Measurements from ENCODE around the gene MRPL18. TPM values are rescaled to one million over a fixed set of nuclear protein-coding genes. Genes with fewer than 3 reads are reported as not detected.
A peak's percentile ranks its signal among the peaks of the same experiment; 100 is the strongest.

Gene MRPL18
- total RNA-seq, 2 donors from 2014 or later, result 35.0 to 84.0 TPM

DNA sequence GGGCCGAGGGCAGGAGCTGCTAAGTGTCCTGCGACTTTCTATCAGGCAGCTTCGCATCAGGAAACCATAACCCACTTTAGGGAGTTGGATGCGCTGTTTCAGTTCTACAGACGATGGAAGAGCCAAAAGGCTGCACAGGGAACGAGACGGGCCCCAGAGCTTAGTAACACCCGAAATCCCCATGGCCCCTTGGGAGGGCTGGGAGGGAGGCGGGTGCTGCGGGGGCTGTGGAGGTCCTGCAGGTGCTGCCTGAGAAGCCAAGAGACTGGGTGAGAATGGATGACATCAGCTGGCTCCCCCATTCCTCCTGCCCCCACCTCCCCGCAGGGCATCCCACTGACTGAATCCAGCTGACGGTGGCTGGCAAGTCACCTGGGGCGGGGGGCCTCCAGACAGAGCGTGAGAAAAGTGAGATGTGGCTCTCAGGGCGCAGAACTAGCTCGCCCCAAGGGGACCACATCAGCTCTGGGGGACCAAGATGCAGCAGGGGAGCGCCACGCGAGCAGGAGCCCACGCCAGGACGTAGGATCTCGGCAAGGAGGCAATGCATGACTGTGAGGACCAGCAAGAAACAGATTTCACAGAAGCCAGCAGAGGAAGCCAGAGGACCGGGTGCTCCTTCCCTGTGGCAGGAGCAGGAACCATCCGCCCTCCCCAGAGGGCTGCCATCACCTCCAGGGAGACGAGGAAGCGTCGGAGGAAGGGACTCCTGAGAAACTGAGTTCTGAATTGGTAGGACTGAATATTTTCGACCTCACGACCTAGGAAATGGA lies 46.6 kb downstream of the MRPL18 start:
- Histone ChIP-seq H3K9me3 (no peaks in the 10 kb centered on the region), H3K36me3 (replicated peaks in 1 of 2; ENCODE audit: insufficient read depth in 1 of 2, low read depth in 2 of 2) (no peaks in the 10 kb centered on the region), H3K4me3 (no peak overlapping the region), H3K27ac (no peak overlapping the region), H3K27me3 (no peaks in the 10 kb centered on the region), H3K4me1 (no peaks in the 10 kb centered on the region)
- ATAC-seq (peak; percentile 38), DNase-seq (no peak)
- intact Hi-C loops (cut with DNase I), result no loop called here
- TF ChIP-seq POLR2A (IDR thresholded peaks at IDR 0.05) (no peak), CTCF (IDR thresholded peaks at IDR 0.05) (no peak)
- 75 to 79% methylated on average over 25 to 29 of the region's 29 CpGs for WGBS, 2 donors

DNA sequence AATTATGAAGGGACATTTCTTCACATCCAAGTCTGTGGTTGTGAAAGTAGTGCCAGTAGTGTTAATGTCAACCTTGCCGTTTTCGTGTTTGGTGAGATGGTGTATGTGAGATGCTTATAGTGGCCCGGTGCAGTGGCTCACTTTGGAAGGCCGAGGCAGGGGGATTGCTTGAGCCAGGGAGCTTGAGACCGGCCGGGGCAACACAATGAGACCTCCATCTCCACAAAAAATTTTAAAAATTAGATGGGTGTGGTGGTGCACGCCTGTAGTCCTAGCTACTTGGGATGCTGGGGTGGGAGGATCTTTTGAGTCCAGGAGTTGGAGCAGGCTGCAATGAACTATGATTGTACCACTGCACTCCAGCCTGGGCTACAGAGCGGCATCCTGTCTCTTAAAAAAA lies 47.2 kb downstream of the MRPL18 start:
- TF ChIP-seq POLR2A (IDR thresholded peaks at IDR 0.05), result no peak
- no peak for TF ChIP-seq CTCF (IDR thresholded peaks at IDR 0.05)
- ATAC-seq (no peak), DNase-seq (no peak)
- Histone ChIP-seq H3K9me3 (no peaks in the 10 kb centered on the region), H3K27ac (no peak overlapping the region), H3K4me3 (no peak overlapping the region), H3K4me1 (no peaks in the 10 kb centered on the region), H3K27me3 (no peaks in the 10 kb centered on the region), H3K36me3 (replicated peaks in 1 of 2; ENCODE audit: insufficient read depth in 1 of 2, low read depth in 2 of 2) (no peaks in the 10 kb centered on the region)
- intact Hi-C loops (cut with DNase I), result no loop called here
- 72 to 81% methylated on average over 8 of the region's 8 CpGs for WGBS, 2 donors

DNA sequence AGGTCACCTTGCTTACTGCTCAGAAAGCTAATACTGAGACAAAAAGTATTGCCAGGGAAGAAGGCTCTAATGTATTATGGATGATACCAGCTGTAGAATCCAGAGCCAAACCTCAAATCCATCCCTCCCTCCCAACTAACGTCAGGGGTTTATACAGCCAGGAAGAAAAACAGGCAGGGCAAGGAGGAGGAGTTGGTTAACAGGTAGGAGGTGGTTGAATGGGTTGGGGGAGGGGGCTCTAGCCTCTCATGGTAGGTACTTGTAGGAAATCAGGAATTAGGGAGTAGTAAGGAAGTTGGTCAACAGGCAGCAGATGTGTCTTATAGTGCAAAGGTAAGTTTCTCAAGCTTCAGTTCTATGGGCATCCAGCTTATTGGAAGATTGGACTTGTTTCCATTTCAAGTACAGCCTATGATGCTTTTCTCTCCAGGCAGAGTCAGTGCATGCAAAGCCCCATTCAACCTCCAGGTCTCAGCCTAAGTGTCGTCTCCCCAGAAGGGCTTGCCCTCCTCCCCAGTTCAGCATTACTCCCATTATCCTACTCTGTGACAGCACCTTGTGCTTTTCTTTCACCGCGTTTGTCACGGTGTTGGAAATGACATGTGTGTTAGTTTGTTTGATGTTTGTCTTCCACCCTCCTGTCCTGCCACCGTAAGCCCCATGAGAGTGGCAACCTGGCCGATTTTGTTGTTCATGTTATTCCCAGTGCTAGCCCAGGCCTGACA lies 47.9 kb downstream of the MRPL18 start:
- intact Hi-C loops (cut with DNase I), result no loop called here
- WGBS, 2 donors, result 71 to 72% methylated on average over 7 of the region's 7 CpGs
- no peaks in the 10 kb centered on the region for H3K36me3 ChIP-seq (replicated peaks in 1 of 2; ENCODE audit: insufficient read depth in 1 of 2, low read depth in 2 of 2)
- no peaks in the 10 kb centered on the region for H3K27me3 ChIP-seq
- TF ChIP-seq CTCF (IDR thresholded peaks at IDR 0.05) (no peak), POLR2A (IDR thresholded peaks at IDR 0.05) (no peak)
- H3K4me1 ChIP-seq, result no peaks in the 10 kb centered on the region
- no peak for ATAC-seq
- H3K27ac ChIP-seq, result no peak overlapping the region
- no peak overlapping the region for H3K4me3 ChIP-seq
- no peaks in the 10 kb centered on the region for H3K9me3 ChIP-seq
- DNase-seq, result no peak

DNA sequence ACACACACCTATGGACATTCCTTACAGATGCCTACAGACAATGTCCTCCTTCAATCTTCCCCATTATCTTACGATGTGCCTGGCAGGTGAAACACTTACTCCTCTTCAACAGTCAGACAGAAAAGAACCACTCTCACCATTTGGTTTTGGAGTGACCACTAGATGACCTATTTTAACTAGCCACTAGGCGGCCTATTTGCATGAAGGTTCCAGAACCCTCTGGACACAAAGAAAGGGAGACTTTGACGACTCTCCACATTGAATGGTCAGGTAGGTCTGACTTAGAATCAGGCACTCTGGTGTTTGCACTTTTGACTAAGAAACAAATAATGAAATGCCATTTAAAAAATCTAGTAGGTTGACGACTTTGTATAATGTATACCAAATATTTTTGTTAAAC lies 51.8 kb downstream of the MRPL18 start:
- ATAC-seq (no peak), DNase-seq (peak in 1 of 4 donors; percentile 43)
- H3K27ac ChIP-seq, result no peak overlapping the region
- no peak overlapping the region for H3K4me3 ChIP-seq
- intact Hi-C loops (cut with DNase I), result no loop called here
- no peaks in the 10 kb centered on the region for H3K36me3 ChIP-seq (replicated peaks in 1 of 2; ENCODE audit: insufficient read depth in 1 of 2, low read depth in 2 of 2)
- H3K27me3 ChIP-seq, result no peaks in the 10 kb centered on the region
- TF ChIP-seq CTCF (IDR thresholded peaks at IDR 0.05) (peak in 6 of 7 experiments; percentile 5 to 45 (median 24)), POLR2A (IDR thresholded peaks at IDR 0.05) (no peak)
- 52 to 61% methylated on average over 4 of the region's 4 CpGs for WGBS, 2 donors
- no peaks in the 10 kb centered on the region for H3K9me3 ChIP-seq
- H3K4me1 ChIP-seq, result no peaks in the 10 kb centered on the region

All from body of pancreas (tissue), 4 donors.